Right renal pelvis (tissue), 4 donors: ENCODE measurements around the gene CEBPB. TPM values are rescaled to one million over a fixed set of nuclear protein-coding genes. Genes with fewer than 3 reads are reported as not detected.
"Not testable (repeated sequence)": the region's sequence is repeated elsewhere in the genome, so short reads cannot be mapped to it uniquely, and the experiment has no call there.

Experiments
- DNase-seq, 4 donors: peaks; one replicate each; pipeline ENCODE4 v3.0.0-alpha.2; 2013; ENCODE audit warnings: low read depth in 4 of 4, low spot score in 3 of 4, missing footprints in 1 of 4
- polyA plus RNA-seq, 4 donors: library from polyadenylated mRNA; unstranded; fragments of 120-200 nt; gene quantifications; one replicate each; pipeline ENCODE4 v1.2.1, GENCODE V29; 2013; ENCODE audit not compliant: insufficient read length in 4 of 4

The CEBPB gene
- 1 to 10 TPM; 4.3 to 6.8 (median 4.5) TPM for polyA plus RNA-seq

DNA sequence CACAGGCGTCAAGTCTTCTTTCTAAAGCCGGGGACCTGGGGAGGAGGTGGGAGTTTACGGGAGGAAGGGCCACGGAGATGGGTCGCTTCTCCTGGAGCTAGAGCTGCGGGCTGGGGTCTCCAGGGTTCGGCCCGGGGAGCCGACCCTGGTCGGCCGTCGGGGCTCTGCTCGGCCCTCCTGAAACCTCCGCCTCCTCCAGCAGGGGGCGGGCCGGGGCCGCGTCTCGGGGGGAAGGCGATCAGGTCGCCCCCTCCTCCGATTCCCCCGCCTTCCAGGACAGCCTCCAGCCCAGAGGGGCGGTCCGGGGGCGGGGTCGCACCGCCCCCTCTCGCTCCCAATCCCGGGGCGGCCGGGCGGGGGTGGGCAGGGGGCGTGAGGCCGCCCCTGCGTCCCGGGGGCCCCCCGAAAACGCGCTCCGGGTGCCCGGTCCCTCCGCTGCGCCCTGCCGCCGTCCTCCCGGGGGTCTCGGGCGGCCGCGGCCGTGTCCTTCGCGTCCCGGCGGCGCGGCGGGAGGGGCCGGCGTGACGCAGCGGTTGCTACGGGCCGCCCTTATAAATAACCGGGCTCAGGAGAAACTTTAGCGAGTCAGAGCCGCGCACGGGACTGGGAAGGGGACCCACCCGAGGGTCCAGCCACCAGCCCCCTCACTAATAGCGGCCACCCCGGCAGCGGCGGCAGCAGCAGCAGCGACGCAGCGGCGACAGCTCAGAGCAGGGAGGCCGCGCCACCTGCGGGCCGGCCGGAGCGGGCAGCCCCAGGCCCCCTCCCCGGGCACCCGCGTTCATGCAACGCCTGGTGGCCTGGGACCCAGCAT is at the start of gene CEBPB:
Gene CEBPB, plus strand, starts transcription at position 580 of the 814 bp plus-strand sequence. Its CDS starts 204 bp downstream, at position 784.
- peak in 3 of 4 donors; percentile 67 to 86 (median 80) for DNase-seq

GRCh38 chr20:50141018-50141675 is 49.5 kb upstream of the CEBPB start:
- DNase-seq, result no peak

DNA sequence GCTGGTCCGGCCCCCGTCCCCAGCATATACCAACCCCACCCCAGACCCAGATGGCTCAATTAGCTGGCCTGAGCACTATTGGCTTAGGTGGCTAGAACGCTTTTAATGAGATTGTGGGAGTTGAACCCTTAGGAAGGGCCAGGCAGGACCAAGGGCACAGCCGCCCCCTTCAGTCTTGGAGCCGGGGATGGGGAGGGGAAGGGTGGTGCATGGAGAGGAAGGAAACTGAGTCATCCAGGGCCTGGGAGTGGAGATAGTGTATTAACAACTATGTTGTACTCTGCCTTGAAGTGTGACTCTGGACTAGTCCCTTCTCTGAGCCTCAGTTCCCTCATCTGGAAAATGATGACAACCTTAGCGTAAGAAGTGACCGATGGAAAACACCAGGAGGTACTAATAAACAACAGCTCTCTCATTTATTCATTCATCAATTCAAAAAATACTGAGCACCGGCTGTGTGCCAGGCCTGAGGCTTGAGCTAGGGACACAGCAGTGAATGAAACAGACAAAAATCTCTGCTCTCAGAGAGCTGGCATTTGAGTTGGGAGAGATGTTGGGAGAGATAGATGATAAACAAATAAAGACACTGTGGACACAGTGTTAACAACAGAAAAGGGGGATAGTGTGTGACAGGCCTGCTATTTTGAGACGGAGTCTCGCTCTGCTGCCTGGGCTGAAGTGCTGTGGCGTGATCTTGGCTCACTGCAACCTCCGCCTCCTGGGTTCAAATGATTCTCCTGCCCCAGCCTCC is 48.6 kb upstream of the CEBPB start:
- DNase-seq, result no peak

GRCh38 chr20:50142812-50143211 is 47.8 kb upstream of the CEBPB start:
- no peak for DNase-seq

- DNase-seq, result no peak
Observed at GRCh38 chr20:50144362-50144761, 46.3 kb upstream of the CEBPB start.

DNA sequence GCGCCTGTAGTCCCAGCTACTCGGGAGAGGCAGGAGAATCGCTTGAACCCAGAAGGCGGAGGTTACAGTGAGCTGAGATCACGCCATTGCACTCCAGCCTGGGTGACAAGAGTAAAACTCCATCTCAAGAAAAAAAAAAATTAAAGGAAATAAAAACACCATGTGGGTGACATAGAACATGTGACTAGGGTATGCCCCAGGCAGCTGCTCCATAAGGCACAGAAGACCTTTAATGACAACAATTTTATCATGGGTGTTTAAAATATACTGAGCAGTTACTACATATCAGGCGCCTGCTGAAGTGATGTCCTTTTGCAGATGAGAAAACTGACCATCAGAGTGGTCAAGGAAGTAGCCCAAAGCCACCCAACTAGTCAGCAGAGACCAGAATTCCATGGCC is 45.1 kb upstream of the CEBPB start:
- no peak for DNase-seq

DNA sequence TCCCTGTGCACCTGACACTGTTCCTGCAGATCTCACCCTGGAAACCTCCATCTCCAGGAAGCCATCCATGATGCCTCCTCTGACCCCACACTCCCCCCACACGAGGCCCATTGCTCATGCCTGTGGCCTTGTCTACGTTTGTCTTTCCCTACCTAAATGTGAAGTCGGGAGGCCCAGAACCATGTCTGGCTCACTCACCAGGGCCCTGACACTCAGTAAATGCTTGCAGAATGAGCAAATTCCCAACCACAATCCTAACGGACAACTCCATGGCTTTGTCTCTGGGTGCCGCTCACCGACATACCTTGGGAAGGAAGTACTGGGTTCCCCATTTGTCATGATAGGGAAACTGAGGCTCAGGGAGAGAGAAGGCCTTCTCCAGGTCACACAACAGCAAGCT is 44.4 kb upstream of the CEBPB start:
- DNase-seq, result no peak

DNA sequence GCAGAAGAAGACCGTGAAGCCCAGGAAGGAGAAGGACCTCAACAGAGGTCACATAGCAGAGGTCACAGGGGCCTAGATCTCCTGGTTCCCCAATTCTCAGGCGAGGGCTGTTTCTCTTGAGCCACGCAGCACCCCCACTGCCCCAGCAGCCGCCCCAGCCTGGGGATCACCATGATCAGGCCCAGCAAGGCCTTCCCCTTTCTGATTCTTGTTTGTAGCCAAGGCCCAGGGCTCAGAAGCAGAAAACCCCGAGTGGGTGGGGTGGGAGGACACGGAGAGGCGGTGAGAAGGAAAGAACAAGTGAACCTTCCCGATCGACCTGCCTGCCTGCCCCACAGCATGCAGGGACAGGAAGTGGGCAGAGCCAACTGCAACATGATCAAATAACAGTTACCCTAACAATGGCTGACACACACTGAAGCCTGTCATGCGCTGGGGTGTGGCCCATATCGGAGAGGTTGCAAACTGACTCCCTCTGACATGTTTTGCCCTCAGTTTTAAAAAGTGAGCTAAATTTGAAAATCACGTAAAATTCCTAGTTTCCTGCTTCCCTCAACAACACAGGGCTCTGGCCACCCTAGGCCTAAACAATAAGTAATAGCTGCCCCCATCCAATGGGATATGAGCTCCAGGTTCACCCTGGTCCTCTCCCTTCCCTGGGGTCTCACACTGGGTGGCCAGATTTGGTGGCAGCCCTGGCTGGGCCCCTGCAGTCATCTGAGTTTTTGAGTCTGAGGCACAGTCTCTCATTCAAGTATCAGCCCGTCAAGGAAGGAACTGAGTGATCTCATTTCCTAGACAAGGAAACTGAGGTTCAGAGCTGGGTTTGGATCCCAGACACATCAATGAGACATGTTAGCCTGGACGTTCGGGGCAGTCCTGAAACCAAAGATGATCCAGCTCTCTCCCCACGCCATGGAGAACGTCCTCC is 43.6 kb upstream of the CEBPB start:
- no peak for DNase-seq

DNA sequence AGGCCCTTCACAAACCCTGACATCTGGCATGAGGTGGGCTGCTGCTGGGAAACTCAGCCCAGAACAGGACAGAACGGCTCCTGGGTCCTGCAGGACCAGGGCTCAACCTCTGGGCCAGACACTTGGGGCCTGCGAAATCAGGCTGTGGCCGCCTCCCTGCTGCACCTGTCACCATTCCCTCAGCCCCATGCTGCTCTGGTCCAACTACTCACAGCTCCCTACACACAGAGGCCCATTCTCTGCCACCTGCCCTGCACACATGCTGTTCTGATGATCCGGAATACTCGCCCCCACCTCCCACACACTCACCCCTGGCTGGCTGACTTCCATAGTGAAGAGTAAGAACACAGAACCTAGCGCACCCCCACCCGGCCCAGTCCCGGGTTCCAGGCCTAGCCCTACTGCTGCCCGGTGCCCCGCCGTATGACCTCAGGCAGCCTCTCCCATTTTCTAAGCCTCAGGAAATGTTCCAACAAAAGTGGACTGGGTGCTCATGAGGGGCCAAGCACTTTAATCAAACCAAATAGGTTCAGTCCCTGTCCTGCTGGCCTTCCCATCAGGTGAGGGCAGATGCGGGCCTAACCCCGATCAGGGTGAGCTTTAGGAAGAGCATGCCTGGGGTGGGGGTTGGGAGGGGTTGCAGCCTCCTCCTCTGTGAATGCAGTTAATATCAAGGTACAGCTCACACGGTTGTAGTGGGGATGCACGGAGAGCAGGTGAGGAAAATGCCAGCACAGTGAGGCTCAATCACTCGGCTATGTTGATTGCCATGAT is 41.0 kb upstream of the CEBPB start:
- DNase-seq, result no peak

- DNase-seq, result no peak
Observed at GRCh38 chr20:50151034-50151743, 39.4 kb upstream of the CEBPB start.

- DNase-seq, result no peak
Observed at GRCh38 chr20:50152394-50153152, 38.1 kb upstream of the CEBPB start.

DNA sequence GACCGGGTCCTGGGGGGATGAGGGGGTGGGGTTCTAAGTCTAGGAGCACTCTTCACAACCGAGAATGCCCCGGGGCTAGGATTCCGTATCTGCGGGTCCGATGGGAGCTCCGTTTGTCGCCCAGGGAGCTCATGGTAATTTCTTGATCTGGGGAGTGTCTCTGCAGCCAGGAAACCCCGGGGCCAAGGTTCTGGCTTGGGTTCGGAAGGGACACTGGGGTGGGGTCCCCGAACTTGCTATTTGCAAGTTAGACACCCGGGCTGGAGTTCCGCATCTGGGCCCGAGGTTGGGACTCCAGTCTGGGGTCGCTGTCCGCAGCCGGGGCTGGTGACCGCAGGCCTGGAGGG is 37.5 kb upstream of the CEBPB start:
- DNase-seq, result no peak

- DNase-seq, result peak; percentile 81 to 87 (median 84)
Observed at GRCh38 chr20:50153500-50154377, 36.9 kb upstream of the CEBPB start, which contains the start of gene PEDS1. TSS of gene PEDS1 (minus strand) at chr20:50153723. CDS start at chr20:50153637, 86 bp downstream.

- DNase-seq, result not testable (repeated sequence)
Observed at GRCh38 chr20:50161494-50161893, 29.1 kb upstream of the CEBPB start.

DNA sequence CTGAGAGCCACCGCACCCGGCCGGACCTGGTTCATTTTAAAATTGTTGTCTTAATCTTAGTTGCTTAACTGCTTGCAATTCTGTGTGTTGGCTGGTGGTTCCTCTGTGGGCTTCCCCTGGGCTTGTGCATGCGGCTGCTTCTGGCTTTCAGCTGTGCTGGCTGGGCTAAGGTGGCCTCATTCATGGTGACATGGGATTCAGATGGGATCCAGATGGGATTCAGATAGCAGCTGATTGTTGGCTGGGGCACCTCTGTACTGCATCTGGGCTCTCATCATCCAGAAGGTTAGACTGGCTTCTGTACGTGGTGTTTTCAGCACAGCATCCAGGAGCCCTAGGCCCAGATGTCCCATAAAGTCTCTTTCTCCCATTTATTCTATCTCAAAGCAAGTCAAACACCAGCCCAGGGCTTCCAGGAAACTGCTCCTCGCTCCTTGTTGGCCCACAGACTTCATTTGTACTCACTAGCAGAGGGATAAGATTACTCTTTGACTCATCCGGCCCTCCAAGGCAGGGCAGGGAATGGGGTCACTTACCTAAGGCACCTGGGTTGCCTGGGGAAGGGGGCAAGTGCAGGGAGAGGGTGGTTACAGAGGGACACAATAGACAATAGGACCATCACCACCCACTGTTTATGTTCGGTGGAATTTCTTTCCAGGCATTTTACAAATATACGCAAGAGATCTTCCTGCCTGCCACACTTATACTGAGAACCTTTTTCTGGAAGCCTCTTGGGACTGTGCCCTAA is 26.9 kb upstream of the CEBPB start:
- no peak for DNase-seq
